ENCODE results near the gene SHISA5. TPM values are rescaled to one million over a fixed set of nuclear protein-coding genes. Genes with fewer than 3 reads are reported as not detected.

SHISA5 gene
- total and polyA plus RNA-seq, 10 of the 15 experiments (the other 5 are each of a cell fraction or from before 2014, with no cell fraction given) = 17.1 to 148 (median 67.3) TPM

GRCh38 chr3:48423883-48424695 is 79.9 kb downstream of the SHISA5 start (continued):
- TF ChIP-seq STAT3 (IDR thresholded peaks at IDR 0.05; ENCODE audit: low read depth, low read length) = no peak
- no peak for TF ChIP-seq ZBED1 (IDR thresholded peaks at IDR 0.05; ENCODE audit: borderline replicate concordance)
- TF ChIP-seq CREB1 (IDR thresholded peaks at IDR 0.05; ENCODE audit: low read depth) = no peak
- TF ChIP-seq POLR2A (IDR thresholded peaks at IDR 0.05; ENCODE audit: low read depth, low read length) = no peak
- no peak for TF ChIP-seq IRF3 (IDR thresholded peaks at IDR 0.05)
- TF ChIP-seq MTA3 (IDR thresholded peaks at IDR 0.05; ENCODE audit: borderline replicate concordance, low read length) = no peak

- Histone ChIP-seq H3K27me3 (replicated peaks in 1 of 2; ENCODE audit: control insufficient read depth in 2 of 2, insufficient read depth in 2 of 2, low read length in 1 of 2) (no peaks in the 10 kb centered on the region), H3K4me3 (no peak overlapping the region), H3K27ac (ENCODE audit: control insufficient read depth, insufficient read depth) (no peak overlapping the region), H2AFZ (ENCODE audit: control insufficient read depth, low read depth, low read length) (no peak overlapping the region), H3K79me2 (ENCODE audit: control insufficient read depth, insufficient read depth, low read length) (no peaks in the 10 kb centered on the region), H4K20me1 (ENCODE audit: control insufficient read depth, insufficient read depth) (no peaks in the 10 kb centered on the region), H3K9me3 (replicated peaks; ENCODE audit: control insufficient read depth, insufficient read depth, low read length) (no peaks in the 10 kb centered on the region), H3K36me3 (ENCODE audit: control insufficient read depth in 2 of 2, insufficient read depth in 2 of 2, low read length in 1 of 2) (no peaks in the 10 kb centered on the region), H3K4me1 (ENCODE audit: control insufficient read depth, insufficient read depth, low read length) (peaks cover 12% of the 10 kb centered on the region), H3K9ac (ENCODE audit: control insufficient read depth, insufficient read depth, low read length) (no peak overlapping the region), H3K4me2 (ENCODE audit: control insufficient read depth, insufficient read depth) (no peak overlapping the region)
- in situ Hi-C loops (cut with MboI) (no loop called here), intact Hi-C loops (cut with micrococcal nuclease; ENCODE audit: unreplicated experiment) (no loop called here)
- ChIA-PET POLR2A (no interaction called here), RAD21 (ENCODE audit: unreplicated experiment) (interaction anchor here (0.7 to 1.7 kb wide), 2 partner anchors 13 to 22 kb away, joined by 3 to 9 read pairs; no protein-coding TSS in a partner anchor), CTCF (interaction anchor here (0.6 to 2.9 kb wide), 6 partner anchors 13 to 551 kb away, joined by 3 to 29 read pairs (median 3); partner anchors contain the start of gene CCDC51), SMC1A (ENCODE audit: uncharacterized antibody, unreplicated experiment) (interaction anchor here (1.2 kb wide), 1 partner anchor 23 kb away, joined by 4 read pairs; no protein-coding TSS in a partner anchor)
- TF ChIP-seq NFIC (IDR thresholded peaks at IDR 0.05; ENCODE audit: low read depth, low read length) (no peak), MXI1 (IDR thresholded peaks at IDR 0.05; ENCODE audit: low read depth, low read length) (no peak), SUPT20H (IDR thresholded peaks at IDR 0.05; ENCODE audit: borderline replicate concordance, control insufficient read depth, low read depth, low read length) (no peak)
- 63% methylated on average over 25 of the region's 25 CpGs for WGBS (ENCODE audit: insufficient coverage, insufficient replicate concordance, low lambda C conversion rate, missing lambda C conversion rate)
- ATAC-seq (no peak), FAIRE-seq (no peak), DNase-seq (ENCODE audit: low read depth, low spot score) (no peak)
- BruUV-seq (replicated peaks) = no TSS peak
Measured at GRCh38 chr3:48423241-48423882, 80.6 kb downstream of the SHISA5 start.
